HL-60 (cell line): ENCODE data around the gene BAHCC1.

Experiments used
- DNase-seq, 2 experiments: peaks; one replicate each; pipeline ENCODE4 v3.0.0-alpha.2; 2010 to 2020; ENCODE audit warnings: low read depth in 1 of 2, low spot score in 1 of 2
- H3K27ac ChIP-seq: fragments of 250-450 bp; sonication (Bioruptor Pico); replicated peaks from 2 replicates; pipeline ENCODE4 v1.5.1; 2020; ENCODE audit warnings: mild to moderate bottlenecking, moderate library complexity
- H3K27me3 ChIP-seq: fragments of 250-450 bp; sonication (Bioruptor Pico); 2 replicates; pipeline ENCODE4 v1.5.1; 2021; ENCODE audit warnings: mild to moderate bottlenecking, moderate library complexity; ENCODE audit not compliant: insufficient read depth, poor library complexity, severe bottlenecking
- H3K4me3 ChIP-seq: replicated peaks from 2 replicates; pipeline ENCODE4 v1.5.1; 2011; ENCODE audit warnings: mild to moderate bottlenecking, control low read depth, low read length; ENCODE audit not compliant: insufficient read depth
- GABPA ChIP-seq: IDR thresholded peaks from 2 replicates; pipeline ENCODE4 v1.6.1; 2012; ENCODE audit warnings: low read depth
- POLR2AphosphoS5 ChIP-seq: IDR thresholded peaks from 2 replicates; pipeline ENCODE4 v1.6.1; 2012; ENCODE audit warnings: low read depth
- SPI1 ChIP-seq: IDR thresholded peaks from 2 replicates; pipeline ENCODE4 v1.6.1; 2012; ENCODE audit warnings: low read depth, mild to moderate bottlenecking, borderline replicate concordance
- TF ChIP-seq, protein P1 (sequence below): IDR thresholded peaks from 2 replicates; pipeline ENCODE4 v1.6.1; 2012; ENCODE audit warnings: low read depth; ENCODE audit not compliant: insufficient replicate concordance
- TF ChIP-seq, protein P2 (sequence below): IDR thresholded peaks from one replicate; pipeline ENCODE4 v1.5.1; 2011; ENCODE audit warnings: low read length, control low read depth, inconsistent platforms; ENCODE audit not compliant: insufficient read depth

BAHCC1 gene

DNA sequence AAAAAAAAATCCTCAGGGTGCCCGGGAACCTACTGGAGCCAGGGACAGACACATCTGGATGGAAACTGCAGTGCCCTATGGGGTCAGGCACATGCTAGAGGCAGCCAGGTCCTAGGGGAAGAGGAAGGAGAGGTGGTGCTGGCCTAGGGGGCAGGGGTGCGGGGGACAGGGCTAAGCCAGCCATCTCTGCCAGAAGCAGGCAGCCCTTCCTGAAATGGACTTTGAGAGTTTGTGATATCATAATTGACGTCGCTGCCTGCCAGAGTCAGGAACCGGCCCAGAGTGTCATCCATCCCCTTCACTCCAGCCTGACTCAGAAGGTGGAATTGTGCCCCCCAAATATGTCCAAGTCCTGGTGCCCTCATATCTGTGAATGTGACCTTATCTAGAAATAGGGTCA is 25.0 kb upstream of the BAHCC1 start:
- Histone ChIP-seq H3K27ac (no peak overlapping the region), H3K4me3 (no peak overlapping the region), H3K27me3 (peaks cover 3% of the 10 kb centered on the region)
- DNase-seq, result no peak
- TF ChIP-seq GABPA, result no peak
- TF ChIP-seq, protein P1, sequence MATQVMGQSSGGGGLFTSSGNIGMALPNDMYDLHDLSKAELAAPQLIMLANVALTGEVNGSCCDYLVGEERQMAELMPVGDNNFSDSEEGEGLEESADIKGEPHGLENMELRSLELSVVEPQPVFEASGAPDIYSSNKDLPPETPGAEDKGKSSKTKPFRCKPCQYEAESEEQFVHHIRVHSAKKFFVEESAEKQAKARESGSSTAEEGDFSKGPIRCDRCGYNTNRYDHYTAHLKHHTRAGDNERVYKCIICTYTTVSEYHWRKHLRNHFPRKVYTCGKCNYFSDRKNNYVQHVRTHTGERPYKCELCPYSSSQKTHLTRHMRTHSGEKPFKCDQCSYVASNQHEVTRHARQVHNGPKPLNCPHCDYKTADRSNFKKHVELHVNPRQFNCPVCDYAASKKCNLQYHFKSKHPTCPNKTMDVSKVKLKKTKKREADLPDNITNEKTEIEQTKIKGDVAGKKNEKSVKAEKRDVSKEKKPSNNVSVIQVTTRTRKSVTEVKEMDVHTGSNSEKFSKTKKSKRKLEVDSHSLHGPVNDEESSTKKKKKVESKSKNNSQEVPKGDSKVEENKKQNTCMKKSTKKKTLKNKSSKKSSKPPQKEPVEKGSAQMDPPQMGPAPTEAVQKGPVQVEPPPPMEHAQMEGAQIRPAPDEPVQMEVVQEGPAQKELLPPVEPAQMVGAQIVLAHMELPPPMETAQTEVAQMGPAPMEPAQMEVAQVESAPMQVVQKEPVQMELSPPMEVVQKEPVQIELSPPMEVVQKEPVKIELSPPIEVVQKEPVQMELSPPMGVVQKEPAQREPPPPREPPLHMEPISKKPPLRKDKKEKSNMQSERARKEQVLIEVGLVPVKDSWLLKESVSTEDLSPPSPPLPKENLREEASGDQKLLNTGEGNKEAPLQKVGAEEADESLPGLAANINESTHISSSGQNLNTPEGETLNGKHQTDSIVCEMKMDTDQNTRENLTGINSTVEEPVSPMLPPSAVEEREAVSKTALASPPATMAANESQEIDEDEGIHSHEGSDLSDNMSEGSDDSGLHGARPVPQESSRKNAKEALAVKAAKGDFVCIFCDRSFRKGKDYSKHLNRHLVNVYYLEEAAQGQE, result no peak
- TF ChIP-seq POLR2AphosphoS5, result no peak
- TF ChIP-seq, protein P2, sequence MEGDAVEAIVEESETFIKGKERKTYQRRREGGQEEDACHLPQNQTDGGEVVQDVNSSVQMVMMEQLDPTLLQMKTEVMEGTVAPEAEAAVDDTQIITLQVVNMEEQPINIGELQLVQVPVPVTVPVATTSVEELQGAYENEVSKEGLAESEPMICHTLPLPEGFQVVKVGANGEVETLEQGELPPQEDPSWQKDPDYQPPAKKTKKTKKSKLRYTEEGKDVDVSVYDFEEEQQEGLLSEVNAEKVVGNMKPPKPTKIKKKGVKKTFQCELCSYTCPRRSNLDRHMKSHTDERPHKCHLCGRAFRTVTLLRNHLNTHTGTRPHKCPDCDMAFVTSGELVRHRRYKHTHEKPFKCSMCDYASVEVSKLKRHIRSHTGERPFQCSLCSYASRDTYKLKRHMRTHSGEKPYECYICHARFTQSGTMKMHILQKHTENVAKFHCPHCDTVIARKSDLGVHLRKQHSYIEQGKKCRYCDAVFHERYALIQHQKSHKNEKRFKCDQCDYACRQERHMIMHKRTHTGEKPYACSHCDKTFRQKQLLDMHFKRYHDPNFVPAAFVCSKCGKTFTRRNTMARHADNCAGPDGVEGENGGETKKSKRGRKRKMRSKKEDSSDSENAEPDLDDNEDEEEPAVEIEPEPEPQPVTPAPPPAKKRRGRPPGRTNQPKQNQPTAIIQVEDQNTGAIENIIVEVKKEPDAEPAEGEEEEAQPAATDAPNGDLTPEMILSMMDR, result no peak
- TF ChIP-seq SPI1, result no peak

DNA sequence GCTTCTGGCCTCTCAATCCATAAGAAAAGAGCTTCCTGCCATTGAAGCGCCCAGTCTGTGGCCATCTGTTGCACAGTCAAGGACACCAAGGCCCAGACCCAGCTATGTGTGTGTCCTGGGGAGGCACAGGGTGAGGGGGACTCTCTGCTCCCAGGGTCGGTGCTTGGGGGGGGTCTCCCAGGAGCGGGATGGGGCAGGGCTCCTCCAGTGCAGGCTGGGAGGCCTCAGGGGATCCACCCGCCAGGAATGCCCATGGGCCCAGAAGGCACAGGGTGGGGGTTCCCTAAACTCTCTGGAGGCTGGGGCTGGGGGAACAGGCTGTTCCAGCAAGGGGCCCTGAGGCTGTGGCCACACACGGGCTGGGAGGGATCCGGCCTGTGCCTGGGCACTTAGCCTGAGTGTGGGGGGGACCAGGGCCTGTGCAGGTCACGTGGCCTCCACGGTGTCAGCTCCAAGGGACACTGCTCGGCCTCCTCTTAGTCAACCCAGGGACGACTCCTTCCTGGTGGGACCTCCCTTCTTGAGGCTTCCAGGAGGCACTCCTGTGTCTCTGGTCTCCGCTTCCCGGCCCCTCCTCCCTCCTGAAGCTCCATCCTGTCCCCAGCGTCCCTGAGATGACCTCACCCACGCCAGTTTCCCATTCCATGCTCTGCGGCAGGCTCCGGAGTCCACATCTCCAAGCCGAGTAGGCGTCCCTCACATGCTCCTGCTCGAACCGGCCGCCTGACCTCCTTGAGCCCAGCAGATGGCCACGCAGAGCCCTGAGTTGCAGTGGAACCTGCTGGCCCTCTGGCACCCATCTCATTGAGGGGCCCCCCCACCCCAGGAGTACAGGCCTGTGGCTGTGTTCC is 23.1 kb upstream of the BAHCC1 start:
- no peak for DNase-seq
- no peaks in the 10 kb centered on the region for H3K27me3 ChIP-seq

DNA sequence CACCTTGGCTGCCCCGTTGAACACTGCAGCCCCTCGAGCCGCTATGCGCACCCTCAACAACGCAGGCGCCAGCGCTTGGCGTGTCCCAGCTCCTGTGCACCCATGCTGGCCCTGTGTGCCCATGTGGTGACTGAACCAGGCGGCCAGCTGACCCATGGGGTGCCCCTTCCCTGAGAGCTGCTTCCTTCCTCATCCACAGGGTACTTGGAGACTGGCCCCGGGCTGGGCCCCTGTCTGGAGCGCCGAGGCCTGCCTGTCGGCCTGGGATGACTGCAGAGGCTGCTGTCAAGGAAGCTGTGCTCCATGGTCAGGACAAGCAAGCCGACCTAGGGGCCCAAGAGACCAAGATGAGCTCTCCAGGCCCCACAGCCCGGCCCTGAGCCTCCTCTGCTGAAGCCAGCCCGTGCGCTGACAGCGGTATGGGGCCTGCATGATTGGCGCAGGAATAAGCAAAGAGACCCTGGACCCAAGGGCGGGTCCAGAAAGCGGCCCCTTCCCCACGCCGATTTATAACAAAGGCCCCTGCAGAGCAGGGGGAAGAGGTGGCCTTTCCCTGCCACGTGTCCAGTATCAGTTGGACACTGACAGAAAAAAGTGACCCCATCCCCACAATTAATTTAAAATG is 21.6 kb upstream of the BAHCC1 start:
- no peak for DNase-seq
- H3K27ac ChIP-seq, result no peak overlapping the region
- no peak overlapping the region for H3K4me3 ChIP-seq
- TF ChIP-seq, protein P2, result no peak
- TF ChIP-seq POLR2AphosphoS5, result no peak
- no peak for TF ChIP-seq SPI1
- TF ChIP-seq GABPA, result no peak
- TF ChIP-seq, protein P1, result no peak
- no peaks in the 10 kb centered on the region for H3K27me3 ChIP-seq

More for the DNA sequence above, 23.1 kb upstream of the BAHCC1 start:
- no peak overlapping the region for H3K27ac ChIP-seq
- TF ChIP-seq POLR2AphosphoS5 (no peak), GABPA (no peak), SPI1 (no peak)
- TF ChIP-seq, protein P2, result no peak
- TF ChIP-seq, protein P1, result no peak
- no peak overlapping the region for H3K4me3 ChIP-seq
